ENCODE results near the gene CRYGS. TPM values are rescaled to one million over a fixed set of nuclear protein-coding genes. Genes with fewer than 3 reads are reported as not detected.
A peak's percentile ranks its signal among the peaks of the same experiment; 100 is the strongest.

CRYGS gene
- polyA plus RNA-seq, 6 donors from 2014 or later = not detected

- DNase-seq (no peak), ATAC-seq (ENCODE audit: low read depth in 2 of 2) (no peak)
- H3K27me3 Mint-ChIP-seq = peaks cover 39 to 50% (median 40%) of the 10 kb centered on the region in 3 donors
- H3K27ac Mint-ChIP-seq = no peak overlapping the region
- H3K36me3 Mint-ChIP-seq = peaks cover 0 to 5% of the 10 kb centered on the region in 2 donors
- peaks cover 0 to 5% (median 0%) of the 10 kb centered on the region in 7 donors for H3K9me3 Mint-ChIP-seq
- no peak overlapping the region for H3K4me3 Mint-ChIP-seq
- peaks cover 46 to 61% (median 52%) of the 10 kb centered on the region in 3 donors for H3K4me1 Mint-ChIP-seq
Observed at GRCh38 chr3:186523022-186523421, 21.2 kb downstream of the CRYGS start.

GRCh38 chr3:186520957-186521842 is 23.0 kb downstream of the CRYGS start:
- no peaks in the 10 kb centered on the region for H3K9me3 Mint-ChIP-seq
- no peaks in the 10 kb centered on the region for H3K36me3 Mint-ChIP-seq
- H3K27me3 Mint-ChIP-seq = peaks cover 27 to 42% (median 28%) of the 10 kb centered on the region in 3 donors
- peak; percentile 42 for DNase-seq
- H3K4me1 Mint-ChIP-seq = peaks cover 37 to 56% (median 37%) of the 10 kb centered on the region in 3 donors
- H3K4me3 Mint-ChIP-seq = peak overlapping the region in 7 of 8 donors; percentile 13 to 82 (median 51)
- H3K27ac Mint-ChIP-seq = peak overlapping the region in 4 of 6 donors; percentile 43 to 95 (median 73)
- ATAC-seq (ENCODE audit: low read depth in 2 of 2) = peak; percentile 24 to 33

GRCh38 chr3:186520431-186520830 is 23.7 kb downstream of the CRYGS start:
- ATAC-seq (ENCODE audit: low read depth in 2 of 2) (no peak), DNase-seq (no peak)
- peaks cover 29 to 44% (median 30%) of the 10 kb centered on the region in 3 donors for H3K27me3 Mint-ChIP-seq
- H3K4me3 Mint-ChIP-seq = peak overlapping the region in 4 of 8 donors; percentile 13 to 32 (median 18)
- no peaks in the 10 kb centered on the region for H3K36me3 Mint-ChIP-seq
- no peaks in the 10 kb centered on the region for H3K9me3 Mint-ChIP-seq
- H3K27ac Mint-ChIP-seq = peak overlapping the region in 4 of 6 donors; percentile 7 to 77 (median 60)
- peaks cover 39 to 55% (median 40%) of the 10 kb centered on the region in 3 donors for H3K4me1 Mint-ChIP-seq

- peak overlapping the region in 5 of 6 donors; percentile 48 to 66 (median 59) for H3K27ac Mint-ChIP-seq
- H3K9me3 Mint-ChIP-seq = no peaks in the 10 kb centered on the region
- DNase-seq (peak; percentile 75), ATAC-seq (ENCODE audit: low read depth in 2 of 2) (peak; percentile 93 to 94)
- H3K27me3 Mint-ChIP-seq = peaks cover 27 to 46% (median 37%) of the 10 kb centered on the region in 3 donors
- peaks cover 46 to 63% (median 47%) of the 10 kb centered on the region in 3 donors for H3K4me1 Mint-ChIP-seq
- H3K36me3 Mint-ChIP-seq = no peaks in the 10 kb centered on the region
- H3K4me3 Mint-ChIP-seq = peak overlapping the region in 7 of 8 donors; percentile 11 to 68 (median 26)
Observed at GRCh38 chr3:186519021-186519658, 25.0 kb downstream of the CRYGS start.

- H3K4me3 Mint-ChIP-seq = no peak overlapping the region
- DNase-seq = no peak
- H3K27me3 Mint-ChIP-seq = peaks cover 27 to 43% (median 36%) of the 10 kb centered on the region in 3 donors
- no peaks in the 10 kb centered on the region for H3K9me3 Mint-ChIP-seq
- no peaks in the 10 kb centered on the region for H3K36me3 Mint-ChIP-seq
- ATAC-seq (ENCODE audit: low read depth in 2 of 2) = no peak
- no peak overlapping the region for H3K27ac Mint-ChIP-seq
- peaks cover 38 to 57% (median 47%) of the 10 kb centered on the region in 3 donors for H3K4me1 Mint-ChIP-seq
Observed at GRCh38 chr3:186517218-186517617, 27.0 kb downstream of the CRYGS start.

- Mint-ChIP-seq H3K4me3 (no peak overlapping the region), H3K4me1 (peaks cover 38 to 53% (median 42%) of the 10 kb centered on the region in 3 donors), H3K27ac (no peak overlapping the region), H3K27me3 (peaks cover 33 to 49% (median 42%) of the 10 kb centered on the region in 3 donors), H3K36me3 (no peaks in the 10 kb centered on the region), H3K9me3 (no peaks in the 10 kb centered on the region)
- ATAC-seq (ENCODE audit: low read depth in 2 of 2) = no peak
- no peak for DNase-seq
Observed at GRCh38 chr3:186516646-186517045, 27.5 kb downstream of the CRYGS start.

- no peak for ATAC-seq (ENCODE audit: low read depth in 2 of 2)
Observed at GRCh38 chr3:186515125-186515524, 29.1 kb downstream of the CRYGS start.

GRCh38 chr3:186514296-186515002 is 29.7 kb downstream of the CRYGS start:
- Mint-ChIP-seq H3K4me1 (peaks cover 29 to 36% (median 31%) of the 10 kb centered on the region in 3 donors), H3K27ac (peak overlapping the region in 2 of 6 donors; percentile 0 to 1), H3K27me3 (peaks cover 38 to 61% (median 45%) of the 10 kb centered on the region in 3 donors), H3K36me3 (no peaks in the 10 kb centered on the region), H3K9me3 (no peaks in the 10 kb centered on the region), H3K4me3 (no peak overlapping the region)
- ATAC-seq (ENCODE audit: low read depth in 2 of 2) (no peak), DNase-seq (no peak)

More at GRCh38 chr3:186515125-186515524, 29.1 kb downstream of the CRYGS start:
- peaks cover 38 to 58% (median 45%) of the 10 kb centered on the region in 3 donors for H3K27me3 Mint-ChIP-seq
- no peak overlapping the region for H3K4me3 Mint-ChIP-seq
- no peaks in the 10 kb centered on the region for H3K9me3 Mint-ChIP-seq
- peaks cover 28 to 38% (median 29%) of the 10 kb centered on the region in 3 donors for H3K4me1 Mint-ChIP-seq
- H3K36me3 Mint-ChIP-seq = no peaks in the 10 kb centered on the region
- DNase-seq = no peak
- peak overlapping the region in 2 of 6 donors; percentile 0 to 1 for H3K27ac Mint-ChIP-seq

- no peak for ATAC-seq (ENCODE audit: low read depth in 2 of 2)
- Mint-ChIP-seq H3K27ac (no peak overlapping the region), H3K4me3 (no peak overlapping the region), H3K36me3 (no peaks in the 10 kb centered on the region), H3K4me1 (peaks cover 22 to 27% (median 26%) of the 10 kb centered on the region in 3 donors), H3K9me3 (no peaks in the 10 kb centered on the region), H3K27me3 (peaks cover 38 to 59% (median 45%) of the 10 kb centered on the region in 3 donors)
- no peak for DNase-seq
Observed at GRCh38 chr3:186513386-186513785, 30.8 kb downstream of the CRYGS start.

- ATAC-seq (ENCODE audit: low read depth in 2 of 2) (no peak), DNase-seq (no peak)
- no peaks in the 10 kb centered on the region for H3K36me3 Mint-ChIP-seq
- H3K27me3 Mint-ChIP-seq = peaks cover 38 to 59% (median 40%) of the 10 kb centered on the region in 3 donors
- no peaks in the 10 kb centered on the region for H3K9me3 Mint-ChIP-seq
- H3K4me3 Mint-ChIP-seq = no peak overlapping the region
- H3K4me1 Mint-ChIP-seq = peaks cover 22 to 27% (median 26%) of the 10 kb centered on the region in 3 donors
- H3K27ac Mint-ChIP-seq = no peak overlapping the region
Observed at GRCh38 chr3:186512570-186513302, 31.4 kb downstream of the CRYGS start.

GRCh38 chr3:186511702-186512101 is 32.5 kb downstream of the CRYGS start:
- Mint-ChIP-seq H3K4me3 (no peak overlapping the region), H3K27ac (peak overlapping the region in 2 of 6 donors; percentile 19 to 60), H3K9me3 (no peaks in the 10 kb centered on the region), H3K27me3 (peaks cover 38 to 64% (median 39%) of the 10 kb centered on the region in 3 donors), H3K4me1 (peaks cover 22 to 27% (median 26%) of the 10 kb centered on the region in 3 donors), H3K36me3 (no peaks in the 10 kb centered on the region)
- no peak for ATAC-seq (ENCODE audit: low read depth in 2 of 2)
- DNase-seq = no peak

GRCh38 chr3:186511245-186511644 is 32.9 kb downstream of the CRYGS start:
- Mint-ChIP-seq H3K9me3 (no peaks in the 10 kb centered on the region), H3K4me1 (peaks cover 22 to 26% (median 24%) of the 10 kb centered on the region in 3 donors), H3K4me3 (no peak overlapping the region), H3K27ac (peak overlapping the region in 1 of 6 donors; percentile 19), H3K27me3 (peaks cover 37 to 68% (median 43%) of the 10 kb centered on the region in 3 donors), H3K36me3 (no peaks in the 10 kb centered on the region)
- no peak for ATAC-seq (ENCODE audit: low read depth in 2 of 2)
- DNase-seq = no peak
